GM21528 (cell line): Measurements from ENCODE around the gene VSTM2B.

Experiments
- ATAC-seq: cut with Tn5 transposase; IDR thresholded peaks from one replicate; pipeline ENCODE4 v1.9.1; 2021; ENCODE audit warnings: mild to moderate bottlenecking, moderate library complexity; ENCODE audit not compliant: unreplicated experiment, low FRiP score

Gene VSTM2B

DNA sequence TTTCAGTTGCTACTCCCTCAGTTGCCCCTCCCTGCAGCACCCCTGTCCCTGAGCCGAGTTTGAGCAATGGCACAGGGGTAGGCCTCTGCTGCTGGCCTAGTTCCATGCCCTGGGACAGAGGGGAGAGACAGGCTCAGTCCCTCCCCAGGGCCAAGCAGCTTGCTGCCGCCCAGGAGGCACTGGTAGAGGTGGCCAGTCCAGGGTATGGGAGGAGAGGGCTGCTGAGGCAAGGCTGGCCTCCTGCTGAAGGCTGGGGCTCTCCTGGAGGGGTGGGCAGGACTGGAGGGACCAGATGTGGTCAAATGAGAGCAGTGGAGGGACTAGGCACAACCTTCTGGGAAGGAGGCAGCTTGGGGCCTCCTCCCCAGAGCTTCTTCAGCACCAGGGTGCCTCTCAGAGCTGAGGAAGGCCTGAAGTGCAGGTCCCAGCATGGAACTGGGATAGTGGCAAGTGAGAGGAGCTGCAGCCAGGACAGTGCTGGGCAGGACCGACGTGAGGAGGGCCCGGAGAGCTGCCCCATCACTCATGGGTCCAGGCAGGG is 29.8 kb upstream of the VSTM2B start:
- ATAC-seq, result no peak

DNA sequence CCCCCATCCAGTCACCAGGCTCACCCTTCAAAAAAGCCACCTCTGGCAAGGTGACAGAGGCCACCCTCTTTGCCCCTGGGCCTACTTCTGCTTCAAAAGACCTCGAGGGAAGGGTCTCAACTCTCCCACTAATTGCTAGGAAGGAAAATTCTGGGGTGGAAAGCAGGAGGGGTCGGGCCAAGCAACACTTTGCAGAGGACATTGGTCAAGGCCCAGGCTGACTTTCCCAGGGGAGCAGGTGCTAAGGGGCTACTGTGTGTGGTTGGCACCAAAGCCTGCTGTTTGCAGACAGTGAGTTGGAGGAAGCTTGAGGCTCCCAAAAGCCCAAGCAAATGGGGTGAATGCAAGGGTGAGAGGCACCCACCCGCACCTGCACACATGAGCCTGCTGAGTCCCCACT is 28.6 kb upstream of the VSTM2B start:
- no peak for ATAC-seq

DNA sequence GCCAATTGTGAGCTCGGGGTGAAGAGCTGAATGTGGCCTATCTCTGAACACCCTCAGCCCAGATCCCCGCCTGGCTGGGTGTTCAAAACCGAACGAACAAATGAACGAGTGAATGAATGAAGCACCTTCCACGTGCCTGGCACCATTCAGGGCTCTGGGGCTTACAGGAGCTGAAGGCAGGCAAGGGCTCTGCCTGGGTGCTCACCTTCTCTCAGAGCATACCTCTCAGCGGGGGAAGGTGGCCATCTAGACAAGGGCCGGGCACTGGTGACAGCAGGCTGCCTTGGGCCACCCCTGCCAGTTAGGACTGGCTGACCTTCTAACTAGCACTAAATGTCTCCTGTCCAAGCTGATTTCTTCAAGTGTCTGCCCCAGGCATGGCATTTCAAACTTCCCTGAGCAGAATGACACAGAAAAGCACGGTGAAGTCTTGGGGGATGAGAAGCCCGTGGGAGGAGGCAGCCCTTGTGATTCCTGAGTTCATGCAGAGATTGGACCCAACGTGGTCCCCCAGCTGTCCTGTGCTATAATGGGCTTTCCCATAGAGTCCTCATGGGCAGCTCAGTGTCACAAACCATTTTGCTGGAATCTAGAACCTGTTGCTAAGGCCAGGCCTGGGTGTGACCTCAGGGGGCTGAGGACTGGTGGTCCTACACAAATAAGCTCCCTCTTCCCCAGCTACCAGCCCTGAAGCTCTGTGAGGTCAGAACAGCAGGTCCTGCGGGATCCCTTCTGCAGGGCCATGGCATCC is 27.9 kb upstream of the VSTM2B start:
- no peak for ATAC-seq

DNA sequence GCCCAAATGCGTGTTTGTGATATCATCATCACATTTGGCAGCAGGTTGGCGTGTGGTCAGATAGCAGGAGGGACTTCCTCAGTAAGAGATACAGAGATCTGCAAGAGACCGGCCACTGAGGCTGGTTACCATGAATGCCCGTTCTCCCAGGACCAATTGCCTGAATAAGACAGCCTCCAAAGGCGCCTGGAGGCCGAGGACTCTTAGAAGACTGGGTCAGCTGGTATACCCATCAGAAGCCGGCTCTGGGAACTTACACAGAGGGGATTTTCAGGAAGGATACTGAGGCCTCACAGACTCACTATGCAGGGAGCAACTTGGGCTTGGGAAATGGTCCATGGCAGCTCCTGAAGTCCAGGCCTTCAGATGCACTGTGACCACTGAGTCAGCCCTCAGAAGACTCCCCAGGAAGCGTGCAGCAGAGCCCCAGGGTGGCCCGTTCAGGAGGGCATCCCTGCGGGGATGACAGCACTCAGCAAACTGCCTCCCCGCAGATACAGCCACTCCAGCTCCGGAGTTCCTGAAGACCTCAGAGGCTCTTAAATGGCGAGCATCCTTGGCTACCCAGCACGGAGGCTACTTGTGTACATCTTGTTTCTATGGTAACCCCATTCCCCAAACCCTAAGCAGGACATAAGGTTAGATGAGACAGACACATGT is 26.4 kb upstream of the VSTM2B start:
- ATAC-seq, result no peak

DNA sequence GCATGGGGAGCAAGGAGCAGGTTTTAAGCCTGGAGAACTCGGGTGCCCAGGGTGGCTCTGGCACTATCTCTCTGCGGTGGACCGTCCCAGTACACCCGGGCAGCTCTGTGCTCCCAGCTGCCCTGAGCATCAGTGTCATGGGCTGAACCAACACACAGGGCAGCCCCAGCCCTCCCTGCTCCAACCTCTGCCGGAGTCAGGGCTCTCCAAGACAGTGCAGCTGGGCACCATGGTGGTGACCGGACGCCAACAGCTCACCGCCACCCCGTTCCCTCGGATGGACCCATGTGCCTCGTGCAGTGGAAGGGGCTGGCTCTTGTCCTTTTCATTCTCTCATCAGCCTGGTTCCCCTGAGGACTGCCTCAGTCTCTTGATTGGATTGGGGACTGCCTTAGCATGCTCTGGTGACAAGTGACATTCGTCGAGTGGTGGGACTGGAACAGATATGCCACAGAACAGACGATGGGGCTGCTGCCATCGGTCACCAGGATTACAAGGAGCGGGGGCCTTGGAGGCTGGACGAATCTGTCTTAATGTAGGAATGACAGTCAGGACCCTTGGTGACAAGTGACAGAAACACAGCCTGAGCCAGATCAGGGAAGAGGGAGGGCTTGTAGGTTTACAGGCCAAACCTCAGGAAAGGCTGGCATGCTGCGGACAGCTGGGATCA is 25.7 kb upstream of the VSTM2B start:
- ATAC-seq, result no peak

DNA sequence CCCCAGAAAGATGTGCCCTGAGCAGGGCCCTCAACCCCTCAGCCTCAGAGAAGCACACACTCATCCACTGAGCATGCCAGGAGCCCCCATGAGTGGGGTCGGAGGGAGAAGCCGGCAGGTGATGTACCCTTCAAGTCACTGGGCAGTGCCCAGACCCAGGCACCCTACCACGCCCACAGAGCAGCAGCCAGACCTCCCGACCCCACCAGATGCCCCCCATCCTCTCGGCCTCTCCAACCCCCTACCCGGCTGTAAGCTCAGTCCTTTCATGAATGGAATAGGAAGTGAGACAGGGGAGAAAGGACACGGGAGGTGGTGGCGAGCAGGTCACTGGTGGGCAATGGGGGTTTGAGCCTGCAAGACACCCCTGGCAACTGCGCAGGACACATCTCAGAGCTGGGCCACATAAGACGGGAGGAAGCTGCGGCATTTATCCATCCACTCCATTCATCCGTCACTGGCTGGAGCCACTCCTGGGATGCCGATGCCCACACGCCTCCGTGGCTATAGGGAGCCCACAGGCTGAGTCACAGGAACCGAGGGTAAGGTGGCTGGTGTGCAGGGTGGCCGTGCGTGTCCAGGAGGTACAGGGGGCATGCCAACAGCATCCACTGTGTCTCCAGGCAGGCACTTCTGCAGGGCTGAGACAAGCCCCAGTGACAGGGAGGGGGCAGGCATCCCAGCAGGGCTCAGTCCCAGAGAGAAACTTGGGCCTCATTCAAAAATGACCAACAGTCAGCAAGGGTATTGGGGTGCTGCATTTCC is 23.8 kb upstream of the VSTM2B start:
- no peak for ATAC-seq

DNA sequence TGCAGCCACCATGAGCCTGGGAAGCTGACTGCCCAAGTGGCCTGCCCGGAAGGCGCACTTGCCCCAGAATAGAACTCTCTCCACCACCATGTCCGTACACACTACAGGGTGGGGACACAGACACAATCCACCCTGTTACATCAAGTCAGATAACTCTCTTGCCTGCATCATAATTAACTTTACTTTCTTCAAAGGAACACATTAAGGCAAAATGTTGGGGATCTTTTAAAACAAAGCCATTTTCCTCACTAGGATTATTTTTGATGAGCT is 23.3 kb upstream of the VSTM2B start:
- no peak for ATAC-seq

DNA sequence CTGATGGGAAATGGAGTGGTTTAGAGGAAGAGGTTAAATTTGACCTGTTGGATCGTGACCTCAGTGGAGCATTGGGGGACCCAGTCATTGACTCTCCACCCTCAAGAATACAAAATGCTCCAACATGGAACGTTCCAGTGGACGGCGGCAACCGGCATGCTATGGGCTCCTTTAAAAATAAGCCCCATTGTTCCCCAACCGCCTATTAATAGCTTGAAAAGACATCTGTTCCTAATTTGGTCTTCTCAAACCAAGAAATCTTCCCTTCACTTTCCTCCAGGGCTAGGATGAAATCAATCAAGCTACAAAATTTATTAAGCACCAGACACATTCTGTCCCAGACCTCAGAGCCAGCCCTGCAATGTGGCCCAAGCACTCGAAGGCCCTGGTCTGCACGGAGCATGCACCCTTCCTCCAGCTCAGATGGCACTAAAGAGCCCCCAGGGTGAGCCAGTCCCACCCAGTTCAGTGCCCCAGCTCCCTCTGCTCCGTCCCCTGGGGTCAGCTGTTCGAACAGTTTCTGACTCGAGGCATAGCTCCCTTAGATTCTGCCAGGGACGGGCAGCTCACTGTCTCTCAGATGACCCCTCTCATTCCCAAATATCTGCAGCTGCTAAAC is 22.5 kb upstream of the VSTM2B start:
- ATAC-seq, result no peak

DNA sequence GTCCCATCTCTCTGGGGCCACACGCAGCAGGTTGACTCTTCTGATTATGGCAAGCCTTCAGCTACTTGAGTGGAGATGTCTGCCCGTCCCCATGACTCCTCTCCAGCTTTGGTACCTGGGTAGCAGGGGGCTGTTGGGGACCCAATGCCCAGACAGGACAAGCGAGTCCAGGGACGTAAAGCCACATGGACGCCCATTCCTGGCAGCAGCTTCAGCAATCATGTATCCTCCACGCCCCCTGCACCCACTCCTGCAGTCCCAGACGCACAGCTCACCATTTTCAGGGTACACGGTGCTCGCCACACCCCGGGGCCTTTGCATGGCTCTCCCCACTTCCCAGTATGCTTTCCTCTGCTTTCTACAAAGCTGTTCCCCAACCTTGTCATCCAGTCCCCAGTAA is 22.0 kb upstream of the VSTM2B start:
- no peak for ATAC-seq

DNA sequence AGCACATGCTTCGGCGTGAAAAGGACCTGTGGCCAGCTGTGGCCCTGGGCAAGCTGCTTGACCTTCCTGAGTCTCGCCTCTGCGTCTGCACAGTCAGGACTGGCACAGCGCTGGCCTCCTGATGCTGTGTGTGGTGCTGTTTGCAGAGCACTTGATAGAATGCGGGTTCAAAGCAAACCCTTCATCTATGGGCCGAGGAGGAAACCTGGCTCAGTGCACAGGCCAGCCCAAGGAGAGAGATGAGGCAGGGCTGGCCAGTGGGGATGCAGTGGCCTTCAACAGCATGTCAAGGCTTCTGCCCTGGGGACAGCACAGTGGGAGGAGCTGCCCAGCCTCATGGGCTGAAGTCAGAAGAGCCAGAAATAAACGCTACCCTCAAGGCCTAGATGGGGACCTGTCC is 21.3 kb upstream of the VSTM2B start:
- no peak for ATAC-seq

DNA sequence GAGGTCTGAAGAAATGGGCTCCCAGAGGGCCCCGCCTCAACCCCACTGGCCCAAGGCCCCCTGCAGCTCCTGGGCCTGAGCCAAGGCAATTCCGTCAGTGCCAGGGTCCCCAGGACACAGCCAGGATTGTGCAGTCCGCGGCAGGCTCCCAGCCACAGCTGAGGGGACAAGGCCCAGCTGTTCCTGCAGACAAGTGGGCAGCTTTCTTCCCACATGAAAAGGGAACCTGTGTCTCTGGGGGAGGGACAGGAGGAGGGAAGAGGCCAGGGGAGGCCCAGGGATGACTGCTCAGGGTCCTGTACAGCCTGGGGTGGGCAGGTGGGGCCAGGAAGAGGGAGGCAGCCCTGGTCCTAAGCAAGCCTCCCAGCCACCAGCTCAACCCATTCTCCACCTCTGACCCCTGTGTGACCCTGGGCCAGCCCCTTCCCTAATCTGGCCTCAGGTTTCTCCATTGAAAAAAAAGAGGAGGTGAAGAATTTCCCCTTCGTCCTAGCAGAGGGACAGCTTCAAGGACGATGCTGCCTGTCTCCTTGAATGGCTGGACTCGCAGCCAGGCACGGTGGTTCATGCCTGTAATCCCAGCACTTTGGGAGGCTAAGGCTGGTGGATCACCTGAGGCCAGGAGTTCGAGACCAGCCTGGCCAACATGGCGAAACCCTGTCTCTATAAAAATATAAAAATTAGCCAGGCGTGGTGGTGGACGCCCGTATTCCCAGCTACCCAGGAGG is 20.5 kb upstream of the VSTM2B start:
- ATAC-seq, result no peak

DNA sequence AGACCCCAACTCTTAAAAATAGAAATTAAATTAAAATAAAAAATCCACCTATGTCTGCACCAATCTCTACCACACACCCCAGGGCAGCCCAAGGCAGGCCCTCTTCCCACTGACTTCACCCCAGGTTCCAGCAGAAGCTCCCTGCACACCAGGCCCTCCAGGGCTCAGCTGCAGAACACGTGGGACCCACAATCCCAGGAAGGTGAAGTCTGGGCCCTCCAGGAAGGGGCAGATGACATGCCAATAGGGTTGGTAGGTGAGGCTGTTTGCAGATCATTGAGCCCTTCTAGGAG is 19.2 kb upstream of the VSTM2B start:
- ATAC-seq, result no peak

DNA sequence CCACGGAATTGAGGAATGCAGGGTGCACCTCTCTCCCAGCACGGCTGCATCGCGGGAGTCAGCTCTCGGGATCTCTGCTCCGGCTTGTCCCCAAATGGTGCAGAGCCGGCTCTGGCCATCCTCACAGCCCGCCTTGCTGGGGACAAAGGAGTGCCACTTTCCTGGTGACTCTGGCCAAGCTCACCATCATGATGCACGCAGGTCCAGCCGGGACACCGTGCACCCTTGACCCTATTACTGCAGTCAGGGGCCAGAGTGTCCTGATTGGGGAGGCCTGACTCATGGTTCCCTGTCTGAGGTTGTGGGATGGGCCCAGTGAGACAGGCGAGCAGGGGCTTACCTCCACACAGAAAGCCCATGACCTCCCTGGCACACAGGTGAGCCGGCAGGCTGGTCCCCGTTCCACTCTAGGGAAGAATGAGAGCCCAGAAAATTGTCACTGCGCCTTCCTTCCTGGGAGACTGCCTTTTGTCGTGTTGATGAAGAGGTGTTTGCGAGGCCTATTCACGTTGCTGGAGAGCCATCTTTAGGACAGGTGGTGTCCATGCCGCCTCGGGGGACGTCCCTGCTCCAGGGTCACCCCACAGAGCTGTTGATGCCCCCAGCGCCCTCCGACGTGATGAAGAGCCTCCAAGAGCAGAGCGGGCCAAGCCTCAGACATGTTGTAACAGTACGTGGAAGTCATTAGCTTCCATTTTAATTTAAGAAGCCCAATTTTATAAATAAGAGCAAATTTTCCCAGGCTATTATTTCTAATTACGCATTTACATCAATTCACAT is 18.5 kb upstream of the VSTM2B start:
- no peak for ATAC-seq

DNA sequence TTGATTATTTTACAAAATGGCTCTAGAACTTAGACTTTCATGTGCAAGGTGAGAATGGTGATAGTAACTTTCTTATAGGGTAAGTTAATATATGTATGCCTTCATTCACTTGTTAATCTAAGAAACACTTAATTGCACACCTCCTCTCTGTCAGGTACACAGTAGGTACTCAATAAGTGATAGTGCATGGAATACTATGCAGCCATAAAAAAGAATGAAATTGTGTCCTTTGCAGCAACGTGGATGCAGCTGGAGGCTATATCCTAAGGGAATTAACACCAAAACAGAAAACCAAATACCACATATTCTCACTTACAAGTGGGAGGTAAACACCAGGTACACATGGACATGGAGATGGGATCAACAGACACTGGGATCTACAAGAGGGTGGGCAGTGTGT is 17.6 kb upstream of the VSTM2B start:
- no peak for ATAC-seq

DNA sequence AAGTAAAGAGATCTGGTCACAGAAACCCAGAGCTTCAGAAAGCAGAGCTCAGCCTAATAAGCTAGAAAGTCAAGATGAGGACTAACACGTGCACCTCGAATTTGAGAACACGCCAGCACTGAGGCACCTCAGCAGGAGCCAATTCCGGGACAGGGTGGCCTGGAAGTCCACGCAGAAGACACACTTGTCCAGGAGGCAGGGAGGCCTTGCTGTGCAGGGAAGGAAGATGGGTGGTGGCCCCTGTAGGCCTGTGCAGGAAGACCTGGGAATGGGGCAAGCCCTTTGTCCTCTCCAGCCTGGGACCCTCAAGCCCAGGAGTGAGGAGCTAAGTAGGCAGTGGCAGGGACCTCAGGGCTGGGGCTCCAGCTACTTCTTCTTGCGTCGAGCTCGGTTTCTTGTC is 16.3 kb upstream of the VSTM2B start:
- ATAC-seq, result no peak

DNA sequence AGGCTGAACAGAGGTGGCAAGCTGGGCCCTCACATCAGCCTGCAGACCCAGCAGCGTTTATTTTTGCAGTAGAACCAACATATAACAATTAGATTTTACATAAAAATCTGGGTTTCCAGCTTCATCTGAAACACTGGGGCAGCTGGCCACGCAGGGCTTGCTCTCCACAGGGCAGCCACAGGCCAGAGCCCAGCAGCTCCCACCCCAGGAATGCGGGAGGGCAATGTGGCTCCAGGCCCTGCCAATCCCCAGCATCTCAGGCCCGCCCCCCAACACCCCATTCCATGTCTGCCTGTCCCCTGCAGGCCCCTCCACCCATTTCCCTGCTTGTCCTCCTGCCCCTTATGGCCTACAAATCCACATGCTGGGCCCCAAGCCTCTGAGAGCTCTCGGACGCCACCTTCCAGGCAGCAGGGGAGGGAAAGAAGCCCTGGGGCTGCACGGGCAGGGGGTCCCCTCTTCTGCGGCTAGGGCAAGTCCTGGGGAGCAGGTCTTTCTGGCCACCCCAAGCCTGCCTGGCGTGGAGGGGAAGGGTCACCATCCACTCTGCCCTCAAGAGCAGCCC is 15.0 kb upstream of the VSTM2B start:
- ATAC-seq, result no peak

DNA sequence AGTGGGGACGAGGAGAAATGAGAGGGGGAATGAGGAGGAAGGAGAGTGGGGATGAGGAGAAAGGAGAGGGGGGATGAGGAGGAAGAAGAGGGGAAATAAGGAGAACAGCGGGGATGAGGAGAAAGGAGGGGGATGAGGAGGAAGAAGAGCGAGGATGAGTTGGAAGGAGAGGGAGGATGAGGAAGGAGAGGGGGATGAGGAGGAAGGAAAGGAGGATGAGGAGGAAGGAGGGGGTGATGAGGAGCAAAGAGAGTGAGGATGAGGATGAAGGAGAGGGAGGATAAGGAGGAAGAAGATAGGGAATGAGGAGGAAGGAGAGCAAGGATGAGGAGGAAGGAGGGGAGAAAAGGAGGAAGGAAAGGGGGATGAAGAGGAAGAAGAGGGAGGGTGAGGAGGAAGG is 14.0 kb upstream of the VSTM2B start:
- no peak for ATAC-seq

DNA sequence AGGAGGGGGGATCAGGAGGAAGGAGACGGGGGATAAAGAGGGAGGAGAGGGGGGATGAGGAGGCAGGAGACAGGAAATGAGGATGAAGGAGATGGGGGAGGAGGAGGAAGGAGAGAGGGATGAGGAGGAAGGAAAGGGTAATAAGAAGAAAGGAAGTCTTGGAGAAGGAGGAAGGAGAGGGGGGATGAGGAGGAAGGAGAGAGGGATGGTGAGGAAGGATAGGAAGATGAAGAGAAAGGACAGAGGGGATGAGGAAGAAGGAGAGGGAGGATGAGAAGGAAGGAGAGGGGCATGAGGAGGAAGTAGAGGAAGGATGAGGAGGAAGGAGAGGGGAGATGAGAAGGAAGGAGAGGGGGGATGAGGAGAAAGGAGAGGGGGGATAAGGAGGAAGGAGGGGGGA is 13.0 kb upstream of the VSTM2B start:
- ATAC-seq, result no peak

DNA sequence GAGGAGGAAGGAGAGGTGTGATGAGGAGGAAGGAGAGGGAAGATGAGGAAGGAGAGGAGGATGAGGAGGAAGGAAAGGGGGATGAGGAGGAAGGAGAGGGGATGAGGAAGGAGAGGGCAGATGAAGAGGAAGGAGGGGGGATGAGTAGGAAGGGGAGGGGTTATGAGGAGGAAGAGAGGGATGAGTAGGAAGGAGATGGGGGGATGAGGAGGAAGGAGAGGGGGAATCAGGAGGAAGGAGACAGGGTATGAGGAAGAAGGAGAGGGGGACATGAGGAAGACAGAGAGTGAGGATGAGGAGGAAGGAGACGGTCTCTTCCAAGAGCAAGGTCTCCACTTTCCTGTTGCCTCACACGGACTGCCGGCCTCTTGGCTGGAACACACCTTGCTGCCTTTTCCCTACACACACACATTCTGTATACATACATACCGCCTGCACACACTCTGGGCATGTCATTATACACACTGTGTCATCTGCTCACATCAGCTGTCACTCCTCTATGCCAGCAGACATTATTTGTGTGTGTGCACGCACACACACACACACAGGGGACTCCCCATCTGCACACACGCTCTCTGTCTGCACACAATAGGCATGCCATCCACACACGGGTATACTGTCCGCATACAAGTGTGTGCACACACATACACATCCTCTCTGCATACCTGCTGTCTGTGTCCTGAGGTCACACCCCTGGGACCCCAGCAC is 11.1 kb upstream of the VSTM2B start:
- ATAC-seq, result no peak
